HG02885 (cell line): ENCODE results near the gene DNAH10.

Source experiments
- ATAC-seq: cut with Tn5 transposase; IDR thresholded peaks from one replicate; pipeline ENCODE4 v1.9.1; 2021; ENCODE audit warnings: mild to moderate bottlenecking; ENCODE audit not compliant: unreplicated experiment, poor library complexity

DNAH10 gene

GRCh38 chr12:123747309-123747708 is 14.8 kb upstream of the DNAH10 start:
- no peak for ATAC-seq

- no peak for ATAC-seq
Observed at GRCh38 chr12:123748161-123748560, 13.9 kb upstream of the DNAH10 start.

GRCh38 chr12:123748661-123749060 is 13.4 kb upstream of the DNAH10 start:
- no peak for ATAC-seq

GRCh38 chr12:123749355-123749754 is 12.7 kb upstream of the DNAH10 start:
- ATAC-seq = no peak

DNA sequence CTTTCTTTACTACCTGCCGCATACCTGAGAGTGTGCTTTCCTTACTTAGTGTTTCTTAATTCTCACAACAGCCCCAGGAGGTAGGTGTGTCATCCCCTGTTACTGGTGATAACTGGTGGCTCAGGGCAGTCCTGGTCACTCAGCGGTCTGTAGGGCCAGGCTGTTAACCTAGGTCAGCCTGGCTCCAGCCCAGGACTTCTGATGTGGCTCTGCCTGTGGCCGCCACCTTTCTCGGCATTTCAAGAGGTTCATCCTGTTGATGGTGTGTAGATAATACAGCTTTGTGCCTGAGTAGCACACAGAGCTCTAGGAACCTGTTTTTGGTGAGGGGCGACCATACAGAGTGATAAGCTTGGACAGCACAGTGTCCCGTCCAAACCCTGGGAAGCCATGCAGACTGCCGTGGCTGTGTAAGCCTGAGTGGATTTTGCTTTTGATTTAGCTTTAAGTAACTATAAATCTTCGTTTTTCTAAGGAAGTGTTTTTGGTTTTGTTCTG is 11.9 kb upstream of the DNAH10 start:
- no peak for ATAC-seq

- ATAC-seq = no peak
Observed at GRCh38 chr12:123752046-123752445, 10.1 kb upstream of the DNAH10 start.

GRCh38 chr12:123754041-123754772 is 7.9 kb upstream of the DNAH10 start:
- no peak for ATAC-seq

DNA sequence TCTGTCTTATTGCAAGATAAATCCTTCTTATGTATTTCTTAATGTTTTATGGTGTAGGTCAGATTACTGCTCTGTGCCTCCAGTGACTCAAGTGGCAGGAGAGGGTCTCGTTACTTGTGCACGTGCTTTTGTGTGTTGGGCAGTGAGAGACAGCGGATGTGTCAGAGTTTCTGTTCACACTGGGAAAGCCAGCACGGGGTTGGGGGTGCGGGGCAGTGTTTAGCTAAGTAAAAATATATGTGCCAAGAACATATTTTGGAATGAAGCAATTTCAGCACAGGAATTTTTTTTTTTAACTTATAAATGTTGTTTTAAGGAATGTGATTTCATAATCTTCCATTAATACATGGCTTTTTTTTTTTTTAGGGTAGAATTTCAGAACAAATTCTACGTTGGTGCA is 4.5 kb upstream of the DNAH10 start:
- ATAC-seq = no peak

DNA sequence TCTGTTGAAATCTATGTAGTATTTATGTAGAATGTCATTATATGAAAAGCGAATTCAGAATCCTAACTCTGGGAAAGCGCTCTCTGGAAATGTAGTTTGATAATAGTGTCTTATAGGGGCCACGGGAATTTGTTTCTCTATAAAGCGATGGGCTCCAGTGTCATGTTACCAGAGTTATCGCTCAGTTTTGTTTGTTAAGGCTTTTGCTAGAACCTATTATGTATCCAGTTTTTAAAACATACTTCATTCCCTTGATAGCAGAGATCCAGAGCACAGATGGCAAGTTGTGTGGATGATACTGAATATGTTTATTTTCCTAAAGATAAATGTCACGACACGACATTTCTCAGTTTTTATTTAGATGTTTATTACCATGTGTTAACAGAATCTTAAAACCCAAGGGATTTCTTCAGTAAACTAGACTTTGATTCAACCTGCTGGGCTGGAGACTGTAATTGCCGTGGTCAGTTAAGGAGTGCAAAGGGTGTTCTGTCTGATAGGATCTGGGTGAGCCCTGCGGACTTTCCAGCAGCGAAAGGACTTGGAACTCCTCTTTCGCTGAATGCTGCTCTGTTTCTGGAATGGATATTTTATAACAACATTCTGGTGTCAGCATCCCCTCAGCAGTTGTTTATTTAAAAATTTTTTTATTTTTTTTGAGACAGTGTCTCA is 1.7 kb upstream of the DNAH10 start:
- ATAC-seq = no peak

- ATAC-seq = no peak
Observed at GRCh38 chr12:123762715-123763052, 583 bp downstream of the DNAH10 start.

DNA sequence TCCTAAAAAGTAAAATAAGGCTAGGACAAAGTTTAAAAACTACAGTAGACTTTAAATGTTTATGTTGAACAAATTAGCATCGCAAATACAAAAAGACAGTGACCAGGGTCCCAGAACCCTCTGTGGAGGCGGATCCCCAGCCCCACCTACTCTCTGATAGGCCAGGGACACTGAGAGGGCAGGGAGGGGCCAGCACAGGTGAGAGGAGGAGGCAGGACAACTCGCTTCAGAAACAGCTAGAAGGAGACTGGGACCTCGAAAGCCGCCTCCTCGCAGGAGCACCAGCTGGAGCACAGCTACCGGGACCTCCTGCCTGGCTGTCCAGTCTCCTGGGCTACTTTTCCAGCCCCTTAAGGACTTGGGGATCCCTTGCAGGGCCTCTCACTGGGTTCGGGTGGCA is 992 bp downstream of the DNAH10 start:
- ATAC-seq = no peak

DNA sequence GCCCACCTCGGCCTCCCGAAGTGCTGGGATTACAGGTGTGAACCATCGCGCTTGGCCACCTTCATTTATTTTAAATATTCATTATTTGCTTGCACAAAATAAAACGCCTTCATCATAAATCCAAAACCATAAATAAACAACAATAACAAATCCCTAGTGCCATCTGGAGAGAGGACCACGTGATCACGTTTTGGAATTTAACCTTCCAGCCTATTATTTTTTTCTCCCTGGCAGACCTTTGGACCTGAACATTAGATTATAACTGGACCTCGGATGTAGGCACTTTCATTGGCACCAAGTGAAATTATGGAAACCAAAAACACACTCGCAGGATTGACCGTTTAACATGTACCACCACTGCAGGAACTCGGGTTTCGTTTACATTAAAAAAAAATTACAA is 2.0 kb downstream of the DNAH10 start:
- ATAC-seq = no peak

GRCh38 chr12:123765504-123766035 is 3.5 kb downstream of the DNAH10 start:
- ATAC-seq = no peak

GRCh38 chr12:123767613-123768012 is 5.5 kb downstream of the DNAH10 start:
- peak; percentile 79 for ATAC-seq

GRCh38 chr12:123771261-123771660 is 9.2 kb downstream of the DNAH10 start:
- ATAC-seq = no peak

DNA sequence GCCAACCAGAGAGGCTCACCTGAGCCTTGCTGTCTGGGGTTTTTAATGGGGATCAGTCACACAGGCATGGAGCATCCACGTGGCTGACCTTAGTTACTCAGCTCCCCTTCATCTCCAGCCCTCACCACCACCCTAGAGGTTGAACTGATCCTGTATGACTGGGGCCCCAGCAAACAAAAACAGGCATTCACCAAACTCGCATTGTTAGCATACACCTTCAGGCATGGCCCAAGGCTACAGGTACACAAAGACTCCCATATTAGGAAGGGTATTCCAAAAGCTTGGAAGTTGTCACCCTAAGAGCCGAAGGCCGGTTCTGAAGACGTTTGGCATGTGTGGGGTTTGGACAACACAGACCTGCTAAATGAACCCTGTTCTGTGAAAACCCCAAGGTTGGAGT is 10.0 kb downstream of the DNAH10 start:
- ATAC-seq = no peak

DNA sequence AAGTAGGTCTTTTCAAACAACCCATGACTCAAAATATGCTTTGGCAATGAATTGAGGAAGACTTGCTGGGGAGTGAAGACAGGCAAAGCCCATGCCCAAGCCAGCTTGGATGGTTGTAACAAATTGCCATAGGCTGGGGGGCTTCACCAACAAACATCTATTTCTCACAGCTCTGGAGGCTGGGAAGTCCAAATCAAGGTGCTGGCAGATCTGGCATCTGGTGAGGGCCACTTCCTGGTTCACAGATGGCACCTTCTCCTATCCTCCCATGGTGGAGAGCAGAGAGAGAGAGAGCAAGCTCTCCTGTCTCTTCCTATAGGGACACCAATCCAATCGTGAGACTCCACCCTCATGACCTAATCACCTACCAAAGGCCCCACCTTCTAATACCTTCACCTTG is 11.3 kb downstream of the DNAH10 start:
- no peak for ATAC-seq

- no peak for ATAC-seq
Observed at GRCh38 chr12:123779551-123779950, 17.4 kb downstream of the DNAH10 start.

GRCh38 chr12:123782997-123783792 is 21.1 kb downstream of the DNAH10 start:
- no peak for ATAC-seq

- no peak for ATAC-seq
Observed at GRCh38 chr12:123787466-123787865, 25.4 kb downstream of the DNAH10 start.

DNA sequence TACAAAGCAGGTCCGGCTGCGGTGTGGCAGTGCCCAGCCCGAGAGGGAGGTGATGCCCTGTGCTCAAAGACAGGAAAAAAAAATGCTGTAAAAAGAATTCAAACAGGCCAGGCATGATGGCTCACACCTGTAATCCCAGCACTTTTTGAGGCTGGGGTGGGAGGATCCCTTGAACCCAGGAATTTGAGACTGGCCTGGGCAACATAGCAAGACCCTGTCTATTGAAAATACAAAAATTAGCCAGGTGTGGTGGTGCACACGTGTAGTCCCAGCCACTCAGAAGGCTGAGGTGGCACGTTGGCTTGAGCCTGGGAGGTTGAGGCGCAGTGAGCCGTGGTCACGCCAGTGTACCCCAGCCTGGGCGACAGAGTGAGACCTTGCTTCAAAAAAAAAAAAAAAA is 26.4 kb downstream of the DNAH10 start:
- ATAC-seq = no peak
